Measurements from ENCODE around the gene PPDPF.

PPDPF gene

GRCh38 chr20:63501818-63502670 lies 18.5 kb upstream of the PPDPF start:
- DNase-seq = peak; percentile 93

GRCh38 chr20:63502671-63503172 lies 17.8 kb upstream of the PPDPF start:
- no peak for DNase-seq

- no peak for DNase-seq
Measured at GRCh38 chr20:63503524-63503923, 17.0 kb upstream of the PPDPF start.

GRCh38 chr20:63504642-63505041 lies 15.9 kb upstream of the PPDPF start:
- no peak for DNase-seq

GRCh38 chr20:63505281-63505680 lies 15.3 kb upstream of the PPDPF start:
- DNase-seq = no peak

- DNase-seq = no peak
Measured at GRCh38 chr20:63505723-63506122, 14.8 kb upstream of the PPDPF start.

- no peak for DNase-seq
Measured at GRCh38 chr20:63507083-63507743, 13.4 kb upstream of the PPDPF start.

- peak; percentile 62 for DNase-seq
Measured at GRCh38 chr20:63508072-63508768, 12.3 kb upstream of the PPDPF start.

GRCh38 chr20:63509088-63509564 lies 11.4 kb upstream of the PPDPF start:
- peak; percentile 38 for DNase-seq

- DNase-seq = no peak
Measured at GRCh38 chr20:63513207-63513606, 7.4 kb upstream of the PPDPF start.

GRCh38 chr20:63514520-63514919 lies 6.0 kb upstream of the PPDPF start:
- peak; percentile 80 for DNase-seq

- DNase-seq = peak; percentile 58
Measured at GRCh38 chr20:63517376-63518309, 2.9 kb upstream of the PPDPF start.

GRCh38 chr20:63518351-63518861 lies 2.2 kb upstream of the PPDPF start:
- DNase-seq = no peak

- DNase-seq = no peak
Measured at GRCh38 chr20:63518946-63519667, 1.5 kb upstream of the PPDPF start.

- peak; percentile 56 for DNase-seq
Measured at GRCh38 chr20:63519668-63520503, 679 bp upstream of the PPDPF start.

- DNase-seq = peak; percentile 82
Measured at GRCh38 chr20:63520934-63521601, 503 bp downstream of the PPDPF start.

- no peak for DNase-seq
Measured at GRCh38 chr20:63521602-63522001, 1.0 kb downstream of the PPDPF start.

GRCh38 chr20:63522091-63522868 lies 1.7 kb downstream of the PPDPF start:
- DNase-seq = no peak
